Forelimb muscle (tissue), 1 donor: ENCODE measurements around the gene DRD4. TPM values are rescaled to one million over a fixed set of nuclear protein-coding genes. Genes with fewer than 3 reads are reported as not detected.
"Not testable (repeated sequence)": the region's sequence is repeated elsewhere in the genome, so short reads cannot be mapped to it uniquely, and the experiment has no call there.

Experiments used
- DNase-seq: peaks from one replicate; pipeline ENCODE4 v3.0.0-alpha.2; 2013; ENCODE audit warnings: low read depth
- polyA plus RNA-seq: library from polyadenylated mRNA; unstranded; fragments of 120-200 nt; gene quantifications from one replicate; pipeline ENCODE4 v1.2.1, GENCODE V29; 2013; ENCODE audit not compliant: insufficient read length

Gene DRD4
- polyA plus RNA-seq, 1 donor, result 1.1 TPM

DNA sequence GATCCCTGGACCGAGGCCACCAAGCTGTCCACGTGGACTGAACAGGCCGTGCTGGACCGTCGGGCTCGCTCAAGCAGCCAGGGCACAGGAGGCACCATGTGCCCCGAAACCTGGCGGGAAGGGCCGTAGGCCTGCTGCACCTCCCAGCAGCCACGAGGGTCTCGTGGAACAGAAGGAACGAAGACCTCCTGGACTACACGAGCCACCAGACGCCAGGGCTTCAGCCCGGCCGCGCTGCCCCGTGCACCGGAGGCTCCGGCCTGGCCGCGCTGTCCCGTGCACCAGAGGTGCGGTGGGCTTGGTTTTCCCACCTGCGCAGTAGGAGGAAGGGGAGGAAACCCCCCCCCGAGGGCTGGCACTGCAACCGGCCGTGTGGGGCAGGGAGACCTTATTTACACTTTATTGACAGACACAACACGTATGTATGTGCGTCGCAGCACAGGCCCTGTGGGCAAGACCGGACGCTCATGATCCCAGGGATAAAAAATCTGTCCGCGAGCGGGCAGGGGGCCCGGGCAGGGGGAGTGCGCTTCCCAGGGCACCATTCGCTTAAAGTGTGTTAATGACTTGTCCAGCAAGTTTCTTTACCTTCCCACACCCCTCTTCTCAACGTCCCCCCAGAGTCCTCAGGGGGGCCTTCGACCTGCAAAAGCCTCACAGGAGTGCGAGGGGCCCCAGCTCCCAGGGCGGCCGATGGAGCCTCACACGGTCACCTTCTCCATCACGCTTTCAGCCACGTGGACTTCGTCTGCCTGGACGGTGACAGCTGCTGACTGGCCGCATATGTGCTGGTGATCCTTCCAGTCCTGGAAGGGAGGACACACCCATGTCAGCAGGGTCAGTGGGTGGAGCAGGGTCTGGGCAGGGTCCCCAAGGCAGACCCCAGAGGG, 7.0 kb downstream of the DRD4 start:
- DNase-seq, result no peak

DNA sequence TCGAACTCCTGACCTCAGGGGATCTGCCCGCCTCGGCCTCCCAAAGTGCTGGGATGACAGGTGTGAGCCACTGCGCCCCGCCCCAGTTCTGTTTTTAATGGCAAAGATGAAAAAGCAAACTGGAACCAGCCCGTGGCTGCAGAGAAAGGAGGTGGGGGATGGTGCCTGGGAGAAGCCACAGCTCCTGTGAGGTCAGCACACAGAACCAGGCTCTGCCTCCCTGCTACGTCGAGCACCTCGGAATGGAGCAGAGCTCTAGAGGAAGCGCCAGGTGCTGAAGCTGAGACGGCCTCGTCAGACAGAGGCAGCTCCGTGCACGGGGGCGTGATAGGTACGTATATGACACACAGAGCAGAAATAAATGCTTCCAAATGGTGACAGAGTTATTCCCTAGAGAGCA, 8.5 kb downstream of the DRD4 start:
- no peak for DNase-seq

DNA sequence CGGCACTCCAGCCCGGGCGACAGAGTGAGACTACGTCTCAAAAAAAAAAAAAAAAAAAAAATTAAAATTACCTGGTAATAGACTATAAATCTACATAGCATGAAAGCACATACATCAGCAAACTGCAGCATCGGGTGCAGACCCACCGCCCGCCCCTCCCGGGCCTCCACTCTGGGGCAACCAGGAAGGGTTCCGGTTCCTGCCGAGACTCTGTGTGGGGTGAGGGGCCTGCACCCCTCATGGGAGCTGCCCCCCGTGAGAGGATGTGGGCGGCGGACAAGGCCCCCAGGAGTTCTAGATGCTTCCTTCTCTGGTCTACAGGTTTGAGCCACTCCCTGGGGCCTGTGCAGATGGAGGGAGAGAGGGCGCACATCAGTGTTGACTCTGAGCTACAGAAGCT, 9.1 kb downstream of the DRD4 start:
- no peak for DNase-seq

DNA sequence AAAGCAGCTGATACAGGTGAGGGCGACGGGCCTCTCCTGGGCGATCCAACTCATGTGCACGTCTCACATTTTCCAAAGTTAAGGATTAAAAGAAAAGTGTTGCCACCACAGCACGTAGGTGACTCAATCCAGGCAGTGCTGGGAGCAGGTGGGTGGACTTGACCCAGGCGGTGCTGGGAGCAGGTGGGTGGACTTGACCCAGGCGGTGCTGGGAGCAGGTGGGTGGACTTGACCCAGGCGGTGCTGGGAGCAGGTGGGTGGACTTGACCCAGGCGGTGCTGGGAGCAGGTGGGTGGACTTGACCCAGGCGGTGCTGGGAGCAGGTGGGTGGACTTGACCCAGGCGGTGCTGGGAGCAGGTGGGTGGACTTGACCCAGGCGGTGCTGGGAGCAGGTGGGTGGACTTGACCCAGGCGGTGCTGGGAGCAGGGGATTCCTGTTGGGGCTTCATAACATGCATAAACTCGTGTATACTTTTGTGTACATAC, 10.6 kb downstream of the DRD4 start:
- not testable (repeated sequence) for DNase-seq

DNA sequence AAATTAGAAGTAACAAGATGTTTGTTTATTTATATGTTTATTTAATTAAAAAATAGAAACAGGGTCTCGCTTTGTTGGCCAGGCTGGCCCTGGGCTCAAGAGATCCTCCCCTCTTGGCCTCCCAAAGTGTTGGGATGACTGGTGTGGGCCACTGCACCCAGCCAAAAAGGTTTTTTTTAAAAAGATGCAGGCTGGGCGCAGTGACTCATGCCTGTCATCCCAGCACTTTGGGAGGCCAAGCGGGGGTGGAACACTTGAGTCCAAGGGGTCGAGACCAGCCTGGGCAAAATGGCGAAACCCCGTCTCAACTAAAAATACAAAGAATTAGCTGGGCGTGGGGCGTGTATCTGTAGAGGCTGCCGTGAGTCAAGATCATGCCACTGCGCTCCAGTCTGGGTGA, 13.4 kb downstream of the DRD4 start:
- DNase-seq, result no peak

DNA sequence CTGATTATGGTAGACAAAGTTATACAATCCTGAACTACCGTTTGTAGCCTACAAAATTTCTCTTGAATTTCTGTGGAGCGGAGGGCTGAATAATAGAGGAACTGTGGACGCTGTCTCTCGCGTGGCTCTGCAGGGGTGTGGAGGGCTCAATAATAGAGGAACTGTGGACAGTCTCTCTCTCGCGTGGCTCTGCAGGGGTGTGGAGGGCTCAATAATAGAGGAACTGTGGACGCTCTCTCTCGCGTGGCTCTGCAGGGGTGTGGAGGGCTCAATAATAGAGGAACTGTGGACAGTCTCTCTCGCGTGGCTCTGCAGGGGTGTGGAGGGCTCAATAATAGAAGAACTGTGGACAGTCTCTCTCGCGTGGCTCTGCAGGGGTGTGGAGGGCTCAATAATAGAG, 16.1 kb downstream of the DRD4 start:
- not testable (repeated sequence) for DNase-seq

DNA sequence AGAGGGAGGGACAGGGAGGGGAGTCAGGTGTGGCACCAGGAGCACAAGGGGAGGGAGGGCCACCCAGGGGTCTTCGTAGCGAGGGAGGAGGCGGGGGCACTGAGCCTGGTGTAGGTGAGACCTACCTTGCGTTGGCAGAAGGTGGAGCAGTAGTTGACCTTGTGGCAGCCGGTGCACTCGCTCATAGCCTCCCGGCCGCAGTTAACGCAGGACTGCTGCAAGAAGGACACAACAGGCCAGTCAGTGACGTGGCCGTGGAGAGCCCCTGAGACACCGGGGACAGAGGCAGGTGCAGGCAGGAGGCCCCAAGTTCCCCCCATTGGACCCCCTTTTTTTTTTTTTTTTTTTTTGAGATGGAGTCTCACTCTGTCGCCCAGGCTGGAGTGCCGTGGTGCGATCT, 16.8 kb downstream of the DRD4 start:
- no peak for DNase-seq

DNA sequence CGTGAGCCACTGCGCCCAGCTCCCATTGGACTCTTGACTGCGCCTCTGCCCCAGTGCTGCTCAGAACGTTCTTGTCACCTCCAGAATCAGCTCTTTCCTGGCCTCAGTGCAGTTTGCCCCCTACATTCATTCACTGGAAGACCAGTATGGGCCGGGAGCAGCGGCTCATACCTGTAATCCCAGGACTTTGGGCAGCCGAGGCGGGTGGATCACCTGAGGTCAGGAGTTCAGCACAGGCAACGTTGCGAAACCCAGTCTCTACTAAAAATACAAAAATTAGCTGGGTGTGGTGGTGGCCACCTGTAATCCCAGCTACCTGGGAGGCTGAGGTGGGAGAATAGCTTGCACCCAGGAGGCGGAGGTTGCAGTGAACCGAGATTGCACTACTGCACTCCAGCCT, 17.4 kb downstream of the DRD4 start:
- not testable (repeated sequence) for DNase-seq

DNA sequence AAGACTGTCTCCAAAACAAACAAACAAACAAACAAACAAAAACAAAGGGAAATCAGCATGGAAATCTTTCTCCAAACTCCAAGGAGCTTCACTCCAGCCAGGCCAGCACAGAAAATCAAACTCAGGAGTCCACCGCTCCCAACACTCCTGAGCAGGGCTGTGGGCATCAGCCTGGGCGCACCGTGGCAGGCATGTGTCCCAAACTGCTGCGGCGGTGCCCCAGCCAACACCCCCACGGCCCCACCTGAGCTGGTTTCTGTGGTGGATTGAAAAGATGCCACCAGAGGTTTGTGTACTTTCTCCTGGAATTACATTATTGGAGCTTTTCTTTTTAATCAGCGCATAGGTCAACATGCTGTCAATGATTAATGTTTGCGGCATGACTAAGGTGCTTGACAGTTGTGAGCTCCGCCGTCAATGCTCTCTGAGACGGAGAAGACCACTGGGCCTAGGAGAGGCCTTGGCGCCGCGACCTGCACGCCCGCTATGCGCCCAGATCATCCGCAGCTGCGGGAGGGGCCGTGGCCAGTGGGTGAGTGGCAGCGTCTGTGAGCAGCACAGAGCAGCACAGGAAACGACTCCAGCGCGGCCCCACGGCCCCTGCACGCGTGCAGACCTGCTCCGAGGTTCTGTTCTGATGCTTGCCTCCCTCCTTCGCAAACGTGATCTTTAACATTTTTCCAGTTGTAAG, 18.1 kb downstream of the DRD4 start:
- no peak for DNase-seq

DNA sequence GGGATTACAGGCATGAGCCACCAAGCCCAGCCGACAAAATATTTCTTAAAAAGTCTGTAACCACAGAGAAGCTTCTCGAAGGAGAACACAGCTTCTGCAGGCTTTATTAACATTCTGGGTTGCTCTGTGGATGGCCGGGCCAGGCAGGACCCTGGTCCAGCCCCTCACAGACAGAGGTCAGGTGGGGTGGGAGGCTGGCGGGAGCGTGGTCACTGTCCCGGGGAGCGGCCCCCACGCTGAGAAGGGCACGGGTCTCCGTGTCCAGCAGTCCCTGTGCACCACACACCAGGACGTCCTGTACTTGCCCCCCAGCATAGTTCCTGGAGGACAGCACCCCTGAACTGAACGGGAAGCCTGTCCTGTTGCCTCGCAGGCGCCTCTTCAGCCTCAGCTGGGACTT, 19.4 kb downstream of the DRD4 start:
- DNase-seq, result no peak

DNA sequence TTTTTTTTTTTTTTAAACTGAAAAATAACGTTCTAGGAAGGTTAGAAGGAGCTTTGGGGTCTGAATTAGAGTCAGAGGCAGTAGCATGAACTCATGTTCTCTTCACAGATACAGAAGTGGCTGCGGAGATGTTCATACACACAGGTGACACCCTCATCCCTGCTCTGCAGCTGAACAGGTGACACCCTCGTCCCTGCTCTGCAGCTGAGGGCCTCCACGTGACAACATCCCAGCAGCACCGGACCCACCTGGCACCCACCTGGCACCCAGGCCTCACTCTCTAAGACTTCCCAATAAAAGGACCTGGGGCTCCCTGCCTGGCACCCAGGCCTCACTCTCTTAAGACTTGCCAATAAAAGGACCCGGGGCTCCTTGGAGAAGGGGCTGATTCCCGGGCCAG, 19.8 kb downstream of the DRD4 start:
- DNase-seq, result no peak

DNA sequence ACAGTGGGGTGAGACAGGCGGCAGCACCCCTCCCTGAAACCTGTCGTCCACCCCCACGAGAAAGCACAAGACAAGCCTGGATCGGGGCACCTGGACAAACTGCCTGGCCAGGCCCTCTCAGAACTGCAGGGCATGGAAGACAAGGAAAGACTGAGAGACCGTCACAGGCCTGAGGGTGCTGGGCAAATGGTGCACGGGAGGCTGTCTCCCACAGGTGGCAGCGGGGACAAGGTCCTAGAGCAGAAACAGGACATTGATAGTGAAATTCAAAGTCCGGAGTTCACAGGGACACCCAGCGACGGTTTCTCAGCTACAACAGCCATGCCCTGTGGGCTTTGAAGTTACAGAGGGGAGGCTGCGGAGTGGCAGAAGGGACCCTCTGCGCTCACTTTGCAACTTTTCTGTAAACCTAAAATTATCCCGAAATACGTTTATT, 20.6 kb downstream of the DRD4 start:
- DNase-seq, result no peak

DNA sequence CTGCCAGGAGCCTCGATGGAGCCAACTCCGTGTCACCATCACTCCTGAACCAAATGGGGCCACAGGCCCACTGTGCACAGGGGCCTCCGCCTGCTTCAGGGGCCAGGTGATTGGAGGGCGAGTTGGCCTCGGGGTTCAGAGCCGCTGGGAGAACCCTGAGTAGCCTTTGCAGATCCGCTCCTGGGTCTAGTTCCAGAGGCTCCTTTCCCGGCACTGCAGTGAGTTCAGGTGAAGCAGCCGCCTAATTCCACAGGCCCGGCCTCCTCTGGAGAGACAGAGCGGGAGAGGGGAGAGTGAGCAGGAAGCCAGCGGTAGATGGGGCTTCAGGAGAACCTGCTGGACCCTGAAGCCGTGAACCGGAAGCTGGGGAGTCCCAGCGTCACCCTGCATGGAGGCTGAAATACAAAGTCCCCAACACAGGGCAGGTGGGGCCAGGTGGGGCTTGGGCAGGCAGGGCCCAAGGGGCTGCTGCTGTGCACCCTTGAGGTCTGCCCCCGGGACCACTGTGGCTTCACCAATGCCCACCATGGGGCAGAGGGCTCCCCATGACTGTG, 22.5 kb downstream of the DRD4 start:
- DNase-seq, result no peak

DNA sequence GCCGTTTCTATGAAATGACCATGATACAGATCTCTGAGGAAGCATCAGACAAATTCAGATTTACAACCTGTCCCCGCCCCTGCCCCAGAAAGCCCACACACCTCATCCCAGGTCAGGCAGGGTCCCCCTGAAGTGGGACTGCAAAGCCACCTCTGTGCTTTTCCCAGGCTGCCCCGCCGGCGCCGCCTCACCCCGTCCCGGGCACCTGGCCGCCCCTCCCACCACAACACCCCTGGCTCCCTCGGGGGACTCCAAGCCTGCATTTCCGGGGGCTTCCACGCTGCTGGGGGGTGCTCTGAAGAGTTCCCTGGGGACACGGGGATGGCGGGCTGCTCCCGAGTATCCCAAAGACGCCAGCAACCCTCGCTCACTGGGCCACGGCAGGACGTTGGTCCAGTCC, 23.2 kb downstream of the DRD4 start:
- no peak for DNase-seq

DNA sequence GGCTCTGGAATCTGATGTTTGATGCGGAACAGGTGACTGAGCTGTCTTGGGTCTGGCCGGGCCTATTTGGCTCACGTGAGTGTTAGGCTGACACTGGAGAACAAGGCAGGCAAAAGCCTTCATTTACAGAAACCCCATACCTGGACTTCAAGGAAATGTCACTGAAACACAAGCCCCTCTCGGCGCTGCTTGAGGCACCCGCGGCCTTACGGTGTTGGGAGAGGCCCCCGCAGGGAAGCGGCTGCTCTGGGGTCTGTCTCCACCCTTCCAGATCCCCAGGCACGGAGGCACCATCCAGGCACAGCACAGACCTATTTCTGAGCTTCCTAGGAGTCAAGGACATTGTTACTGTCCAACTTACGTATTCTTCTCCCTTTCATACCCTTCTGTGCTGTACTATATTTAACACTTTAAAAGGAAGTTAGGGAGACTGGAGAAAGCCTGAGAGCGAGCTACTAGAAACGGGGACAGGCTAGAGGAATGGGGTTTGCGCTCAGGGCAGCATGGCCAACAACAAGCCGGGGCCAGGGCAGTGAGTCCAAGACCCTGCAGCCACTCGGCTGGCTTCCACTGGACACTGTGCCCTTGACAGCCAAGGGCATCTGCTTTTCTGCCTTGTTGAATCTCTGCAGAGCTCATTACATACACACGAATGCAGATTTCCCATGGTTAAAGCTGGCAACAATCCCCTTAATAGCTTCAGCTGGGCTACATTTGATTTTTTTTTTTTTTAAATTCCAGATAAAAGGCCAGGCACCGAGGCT, 23.8 kb downstream of the DRD4 start:
- DNase-seq, result no peak

DNA sequence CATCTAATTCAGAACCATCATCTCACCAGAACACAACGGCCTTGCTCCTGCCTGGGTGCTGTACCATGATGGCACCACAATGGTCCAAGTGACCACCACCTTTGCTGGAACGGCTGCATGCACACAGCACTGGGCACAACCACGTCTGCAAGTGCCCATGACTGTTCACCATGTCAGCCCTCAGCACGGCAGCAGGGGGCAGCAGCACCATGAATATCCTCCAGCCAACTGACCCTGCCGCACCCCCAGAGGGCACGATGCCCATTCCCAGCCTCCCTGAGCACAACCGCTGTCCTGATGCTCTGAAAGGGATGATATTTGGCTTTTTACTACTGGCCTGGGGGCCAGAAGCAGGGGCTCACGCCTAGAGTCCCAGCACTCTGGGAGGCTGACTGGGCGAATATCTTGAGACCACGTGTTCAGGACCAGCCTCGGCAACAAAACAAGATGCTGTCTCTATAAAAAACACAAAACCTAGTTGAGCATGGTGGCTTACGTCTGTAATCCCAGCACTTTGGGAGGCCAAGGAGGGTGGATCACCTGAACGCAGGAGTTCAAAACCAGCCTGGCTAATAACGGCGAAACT, 25.7 kb downstream of the DRD4 start:
- no peak for DNase-seq

DNA sequence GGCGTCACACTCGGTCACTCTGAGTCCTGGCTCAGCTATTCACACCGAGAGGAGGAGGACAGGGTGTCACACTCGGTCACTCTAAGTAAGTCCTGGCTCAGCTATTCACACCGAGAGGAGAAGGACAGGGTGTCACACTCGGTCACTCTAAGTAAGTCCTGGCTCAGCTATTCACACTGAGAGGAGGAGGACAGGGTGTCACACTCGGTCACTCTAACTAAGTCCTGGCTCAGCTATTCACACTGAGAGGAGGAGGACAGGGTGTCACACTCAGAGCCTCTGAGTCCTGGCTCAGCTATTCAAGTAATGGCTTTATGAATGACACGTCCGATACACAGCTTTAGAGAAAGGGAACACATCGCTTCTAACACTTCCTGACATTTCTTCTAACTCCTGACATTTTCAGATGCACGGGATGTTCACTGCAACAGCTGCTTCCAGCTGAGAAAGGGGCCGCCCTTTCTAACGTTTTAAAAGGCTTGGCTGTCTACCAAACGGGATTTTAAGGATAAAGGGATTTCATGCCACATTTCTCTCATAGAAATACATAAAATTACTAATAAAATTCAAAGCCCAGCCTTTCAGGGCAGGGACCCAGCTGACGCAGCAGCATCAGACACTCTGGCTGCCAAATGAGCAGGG, 28.1 kb downstream of the DRD4 start:
- no peak for DNase-seq

DNA sequence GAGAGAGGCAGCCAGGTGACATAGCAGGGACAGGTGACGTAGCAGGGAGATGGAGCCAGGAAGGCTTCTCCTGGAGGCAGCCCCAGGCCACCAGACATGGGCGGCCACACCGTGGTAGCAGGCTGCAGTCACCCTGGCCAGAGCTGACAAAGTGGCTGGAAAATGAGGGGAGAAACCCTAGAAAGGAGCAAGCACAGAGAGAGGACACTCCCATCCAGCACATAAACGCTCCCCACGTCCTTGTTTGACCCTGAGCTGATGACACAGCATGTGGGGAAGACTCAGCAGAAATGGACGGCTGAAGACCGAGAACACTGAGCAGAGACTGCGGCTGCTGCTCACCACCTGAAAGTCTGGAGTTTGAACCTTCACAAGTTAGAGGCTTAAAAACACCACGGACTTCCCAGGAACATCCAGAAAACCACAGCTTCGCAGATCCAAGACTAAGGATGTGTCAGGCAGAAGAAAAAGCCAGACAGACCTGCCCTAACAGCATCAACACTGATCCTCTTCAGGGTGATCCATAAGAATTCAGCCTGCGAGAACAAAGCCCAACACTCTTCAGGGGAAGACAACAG, 28.7 kb downstream of the DRD4 start:
- no peak for DNase-seq

DNA sequence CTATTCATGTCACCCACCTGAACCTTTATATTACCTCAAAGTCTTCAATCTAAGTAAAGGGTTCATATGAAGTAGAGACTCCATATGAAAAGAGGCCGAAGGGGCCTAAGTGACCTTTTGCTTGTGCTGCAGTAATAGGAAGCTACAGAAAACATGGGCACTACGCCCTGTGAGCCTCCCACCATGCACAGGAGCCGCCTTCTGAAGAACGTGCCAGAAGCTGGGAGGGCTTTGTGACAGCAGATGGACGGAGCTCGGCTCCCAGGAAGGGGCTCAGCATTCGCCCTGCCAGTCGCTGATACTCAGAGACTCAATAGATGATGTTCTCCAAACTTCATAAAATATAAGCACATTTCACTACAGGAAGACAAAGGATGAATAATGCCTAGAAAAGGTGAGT, 36.8 kb downstream of the DRD4 start:
- DNase-seq, result no peak

DNA sequence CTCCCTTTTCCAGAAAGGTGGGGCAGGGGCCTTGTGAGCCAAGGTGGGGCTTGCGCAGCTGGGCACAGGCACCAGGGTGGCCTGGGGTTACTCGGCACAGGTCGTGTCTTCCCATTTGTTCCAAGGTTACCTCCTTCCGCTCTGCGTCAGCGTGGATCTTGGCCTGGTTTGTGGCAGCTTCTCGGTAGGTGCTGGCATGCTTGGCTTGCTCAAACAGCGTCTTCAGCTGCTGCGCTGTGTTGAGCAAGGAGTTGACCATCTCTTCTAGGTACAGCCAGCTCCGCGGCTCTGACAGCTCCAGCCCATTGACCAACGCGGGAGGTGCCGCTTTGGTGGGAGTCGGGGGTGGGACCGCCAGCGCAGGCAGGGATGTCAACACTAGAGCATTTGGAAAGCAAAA, 37.3 kb downstream of the DRD4 start:
- no peak for DNase-seq

DNA sequence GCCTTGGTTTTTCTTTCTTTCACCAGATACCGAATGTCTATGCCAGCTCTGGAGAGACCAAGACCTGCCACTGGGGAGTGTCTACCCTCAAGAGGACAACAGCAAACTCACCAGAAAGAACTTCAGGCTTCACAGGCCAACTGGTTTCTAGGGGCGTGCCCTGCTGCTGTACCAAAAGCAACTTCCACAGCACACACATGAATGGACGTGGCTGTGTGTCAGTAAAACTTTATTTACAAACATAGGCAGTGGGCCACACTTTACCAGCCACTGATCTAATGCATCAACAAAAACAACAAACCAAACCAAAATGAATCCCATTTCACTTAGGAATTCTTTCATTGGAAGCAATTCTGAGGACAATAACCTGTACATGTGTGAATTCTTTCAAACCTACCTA, 41.2 kb downstream of the DRD4 start:
- no peak for DNase-seq
